ENCODE data around the gene RNF213.

DNA sequence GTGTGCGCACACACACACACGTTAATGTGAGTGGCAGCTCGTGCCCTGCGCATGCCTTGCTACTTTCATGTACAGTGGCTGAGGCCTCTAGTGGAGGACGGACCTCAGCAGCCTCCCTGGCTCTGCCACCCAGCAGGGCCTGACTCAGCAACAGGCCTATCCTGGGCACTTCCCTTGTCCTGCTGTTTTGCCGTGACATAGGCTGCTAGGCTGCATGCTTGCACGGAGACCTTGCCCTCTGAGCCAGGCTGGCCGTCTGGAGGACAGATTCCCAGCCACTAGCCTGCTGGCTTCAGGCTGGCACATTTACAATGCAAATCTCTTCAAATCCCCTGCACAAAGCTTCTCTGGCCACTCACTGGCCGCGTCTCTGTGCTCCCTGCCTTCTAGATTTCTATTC is 9.5 kb downstream of the RNF213 start:
- TF ChIP-seq ZNF274 (IDR thresholded peaks at IDR 0.05; ENCODE audit: low read depth, low read length) (no peak), SUZ12 (IDR thresholded peaks at IDR 0.05; ENCODE audit: extremely low read depth, insufficient read depth, insufficient read length) (no peak)
